NK-92 treated with Interleukin-12 subunit alpha and Interleukin-12 subunit beta, amount 100 ng/mL, for 24 hours (cell line): Measurements from ENCODE around the gene PDGFB.

Experiments
- DNase-seq: peaks from one replicate; lab custom pipeline; 2025; lab: John Stamatoyannopoulos, UW

PDGFB gene

GRCh38 chr22:39240831-39241793, 3.7 kb downstream of the PDGFB start:
- no peak for DNase-seq

DNA sequence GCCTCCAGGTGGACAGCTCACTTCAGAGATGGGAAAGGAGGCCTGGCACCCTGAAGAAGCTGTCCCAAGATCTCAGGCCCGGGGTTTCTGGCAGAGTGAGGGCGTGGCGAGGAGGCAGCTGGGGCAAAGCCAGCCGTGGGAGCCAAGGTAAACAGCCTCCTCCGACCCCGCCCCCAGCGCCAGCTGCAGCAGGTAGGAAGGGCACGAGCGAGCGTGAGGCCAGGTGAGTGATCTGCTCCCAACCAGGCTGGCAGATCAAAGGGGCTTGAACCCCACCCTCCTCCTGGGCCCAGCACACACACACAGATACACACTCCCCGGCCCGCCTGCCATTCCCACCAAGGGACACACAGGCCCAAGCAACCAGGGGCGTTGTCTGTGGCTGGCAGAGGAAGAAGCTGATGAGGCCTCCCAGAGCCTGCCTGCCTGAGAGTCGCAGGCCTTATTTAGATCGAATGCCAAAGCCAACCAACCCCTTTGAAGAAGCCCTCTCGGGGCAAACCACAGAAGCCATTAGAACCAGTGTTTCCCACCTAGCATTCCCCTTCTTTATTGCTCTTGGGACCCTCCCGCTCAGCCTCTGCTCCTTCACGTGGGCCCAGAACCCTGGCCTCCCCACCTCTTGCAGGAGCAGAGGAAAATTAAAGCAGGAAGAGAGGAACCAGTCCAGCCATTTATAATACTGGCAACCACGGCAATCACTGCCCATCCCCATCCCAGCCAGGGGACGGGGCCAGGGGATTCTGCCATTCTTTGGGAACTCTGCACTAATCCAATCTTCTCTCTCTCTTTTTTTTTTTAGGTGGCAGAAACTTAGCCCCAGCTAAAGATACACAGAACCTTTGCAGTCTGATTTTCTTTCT, 5.0 kb downstream of the PDGFB start:
- no peak for DNase-seq

- no peak for DNase-seq
Measured at GRCh38 chr22:39238966-39239505, 5.7 kb downstream of the PDGFB start.

GRCh38 chr22:39238561-39238960, 6.2 kb downstream of the PDGFB start:
- no peak for DNase-seq

DNA sequence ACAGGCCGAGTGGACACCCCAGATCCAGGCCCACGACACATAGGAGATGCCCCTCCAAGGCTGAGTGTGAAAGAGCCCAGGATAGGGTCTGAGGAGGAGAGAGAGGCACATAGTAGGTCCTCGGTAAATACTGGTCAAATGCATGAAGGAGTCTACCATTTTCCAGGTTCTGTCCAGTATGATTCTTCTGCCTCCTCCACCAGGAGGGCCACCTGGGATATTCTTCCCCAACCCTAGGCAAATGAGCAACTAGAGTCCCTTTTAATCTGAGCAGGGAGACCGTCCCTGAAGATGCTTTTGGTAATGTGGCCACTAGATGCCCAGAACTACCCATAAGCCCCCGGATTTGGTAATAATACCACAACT, 6.7 kb downstream of the PDGFB start:
- DNase-seq: no peak

- no peak for DNase-seq
Measured at GRCh38 chr22:39237318-39238100, 7.3 kb downstream of the PDGFB start.

DNA sequence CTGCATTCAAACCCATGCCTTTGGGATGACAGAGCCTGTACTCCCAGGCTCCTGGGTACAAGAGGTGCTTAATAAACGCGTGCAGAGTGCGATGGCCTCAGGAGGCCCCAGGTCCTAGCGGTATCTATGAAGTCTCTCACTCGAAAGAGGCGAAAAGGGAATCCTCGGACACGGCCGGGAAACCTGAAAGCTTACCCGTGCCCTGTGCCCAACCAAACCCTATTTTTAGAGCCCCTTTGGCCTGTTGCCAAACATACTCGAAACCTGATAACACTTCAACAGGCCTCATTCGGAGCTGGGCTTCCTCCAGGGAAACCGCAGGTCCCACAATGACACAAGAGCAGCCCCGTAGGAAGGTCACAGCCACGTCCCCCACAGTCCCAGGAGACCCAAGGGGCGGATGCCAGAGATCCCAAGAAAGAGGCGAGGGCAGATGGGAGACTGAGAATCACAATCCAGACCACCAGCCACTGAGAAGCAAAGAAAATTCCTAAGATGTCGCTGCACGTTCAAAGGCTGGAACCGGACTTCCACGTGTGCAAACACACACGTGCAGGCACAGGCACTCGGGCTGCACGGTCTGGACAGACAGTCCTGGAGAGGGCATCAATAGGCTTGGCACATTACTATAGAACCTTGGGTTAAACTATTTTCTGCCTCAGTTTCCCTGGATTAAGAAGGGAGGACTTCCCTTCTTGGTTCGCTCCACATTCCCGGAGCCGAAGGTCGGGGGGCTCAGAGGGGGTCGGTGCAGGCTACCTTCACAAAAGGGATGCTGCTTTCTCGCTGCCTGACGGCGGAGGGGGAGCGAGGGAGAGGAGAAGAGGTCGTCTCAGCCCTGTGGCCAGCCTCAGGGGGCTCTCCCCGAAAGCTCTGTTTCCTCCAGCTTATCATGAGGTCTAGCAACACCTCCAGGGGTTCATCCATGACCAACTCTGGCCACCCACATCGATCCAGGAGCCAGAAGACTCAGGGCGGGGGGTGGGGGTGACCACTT, 8.2 kb downstream of the PDGFB start:
- DNase-seq: no peak

GRCh38 chr22:39234867-39235687, 9.7 kb downstream of the PDGFB start:
- DNase-seq: no peak

DNA sequence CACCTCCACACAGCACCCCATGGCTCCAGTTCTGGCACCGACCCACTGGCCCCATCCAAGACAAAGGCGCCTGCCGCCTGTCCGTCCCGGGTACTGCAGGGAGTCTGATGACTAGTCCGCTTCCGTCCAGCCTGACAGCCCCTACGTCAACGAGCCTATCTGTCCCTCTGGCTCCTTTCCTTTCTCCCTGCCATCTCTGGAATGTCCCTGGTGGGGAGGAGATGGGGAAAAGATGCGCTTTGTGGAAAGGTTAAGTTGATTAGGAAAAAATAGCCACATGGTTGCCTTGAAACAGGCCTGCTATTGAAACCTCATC, 10.4 kb downstream of the PDGFB start:
- DNase-seq: no peak

DNA sequence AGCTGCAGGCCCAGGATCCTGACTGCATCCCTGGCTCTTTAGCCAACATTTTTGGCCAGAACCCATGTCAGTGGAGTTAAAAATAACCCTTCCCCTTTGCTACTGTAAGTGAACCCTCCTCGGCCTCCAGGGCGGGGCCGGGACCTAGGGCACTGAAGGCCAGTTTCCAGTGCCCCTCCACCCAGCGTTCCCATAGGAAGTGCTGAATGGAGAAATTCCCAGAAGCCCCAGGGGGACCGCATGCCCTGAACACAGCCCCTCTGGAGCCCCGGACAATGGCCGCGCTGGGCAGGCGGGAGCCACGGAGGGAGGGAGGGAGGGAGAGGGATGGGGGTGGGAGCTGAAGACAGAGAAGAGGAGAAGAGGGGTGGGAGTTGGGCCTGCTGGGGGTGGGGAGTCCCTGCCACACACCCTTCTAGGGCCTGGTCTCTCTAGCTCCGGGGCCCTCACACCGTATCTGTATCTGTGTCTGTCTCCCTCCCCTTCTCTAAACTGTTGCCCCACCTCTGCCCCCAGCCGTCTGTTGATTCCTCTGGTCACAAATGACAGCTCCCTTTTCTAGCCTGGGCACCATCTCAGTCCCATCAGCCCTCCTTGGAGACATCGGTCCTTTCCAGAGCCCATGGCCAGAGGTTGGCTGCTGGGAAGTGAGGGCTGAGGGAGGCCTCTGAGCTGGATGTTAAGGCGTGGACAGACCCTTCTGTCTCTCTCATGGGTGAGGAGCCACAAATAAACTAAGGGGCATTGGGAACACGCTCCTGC, 10.9 kb downstream of the PDGFB start:
- no peak for DNase-seq

- no peak for DNase-seq
Measured at GRCh38 chr22:39232806-39233709, 11.7 kb downstream of the PDGFB start.

DNA sequence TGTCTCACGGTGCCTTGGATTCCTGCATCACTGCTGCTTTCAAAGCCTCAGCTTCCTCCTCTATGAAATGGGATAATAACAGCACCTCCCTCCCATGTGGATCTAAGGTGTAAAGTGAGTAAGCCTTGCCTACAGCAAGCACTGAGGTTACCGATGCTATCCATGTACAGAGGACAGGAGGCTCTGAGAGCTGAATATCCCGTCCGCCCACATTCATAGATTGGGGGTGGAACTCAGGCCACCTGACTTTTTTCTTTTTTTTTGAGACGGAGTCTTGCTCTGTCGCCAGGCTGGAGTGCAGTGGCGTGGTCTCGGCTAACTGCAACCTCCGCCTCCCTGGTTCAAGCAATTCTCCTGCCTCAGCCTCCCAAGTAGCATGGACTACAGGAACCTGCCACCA, 12.5 kb downstream of the PDGFB start:
- no peak for DNase-seq

GRCh38 chr22:39231197-39231950, 13.4 kb downstream of the PDGFB start:
- no peak for DNase-seq

DNA sequence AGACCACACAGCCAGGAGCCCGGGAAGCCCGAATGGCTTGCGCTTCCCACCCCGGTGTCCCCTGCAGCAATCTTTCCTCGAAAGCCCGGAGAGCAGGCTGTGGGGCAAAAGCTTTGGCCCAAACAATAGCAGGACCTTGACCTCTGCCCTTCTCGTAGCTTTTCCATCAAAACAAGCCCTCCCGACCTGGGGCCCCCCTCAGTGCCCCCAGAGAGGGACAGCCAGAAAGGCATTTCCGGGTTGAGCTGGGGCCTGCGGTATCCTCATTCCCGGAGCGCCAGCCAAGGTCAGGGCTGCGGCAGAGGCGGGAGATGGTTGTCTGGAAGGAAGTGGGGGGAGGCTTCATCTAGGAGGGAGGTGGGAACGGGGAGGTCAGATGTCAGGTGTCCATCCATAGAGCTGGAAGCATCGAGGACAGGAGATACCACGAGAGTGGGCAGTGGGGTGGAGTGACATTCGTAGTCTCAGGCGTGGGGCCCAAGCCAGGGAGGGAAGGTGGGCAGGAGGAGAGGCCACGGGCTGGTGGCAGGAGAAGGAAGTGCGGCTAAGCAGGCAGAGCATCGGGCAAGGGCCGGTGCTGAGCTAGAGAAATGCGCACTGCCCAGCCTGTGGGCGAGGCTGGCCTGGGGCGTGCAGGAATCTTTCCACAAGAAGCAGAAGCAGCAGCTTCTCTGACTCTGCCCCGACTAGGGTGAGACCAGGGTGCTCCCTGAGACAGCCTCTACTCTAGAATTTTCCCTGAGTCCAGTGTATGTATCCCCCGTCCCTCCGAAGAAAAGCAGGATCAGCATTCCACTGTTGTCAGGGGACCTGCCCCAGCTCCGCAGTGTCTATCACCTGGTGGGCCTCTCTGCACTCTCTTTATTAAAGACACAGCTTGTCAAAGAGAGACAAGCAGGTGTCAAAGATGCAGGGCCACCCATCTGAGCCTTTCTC, 14.3 kb downstream of the PDGFB start:
- DNase-seq: no peak

DNA sequence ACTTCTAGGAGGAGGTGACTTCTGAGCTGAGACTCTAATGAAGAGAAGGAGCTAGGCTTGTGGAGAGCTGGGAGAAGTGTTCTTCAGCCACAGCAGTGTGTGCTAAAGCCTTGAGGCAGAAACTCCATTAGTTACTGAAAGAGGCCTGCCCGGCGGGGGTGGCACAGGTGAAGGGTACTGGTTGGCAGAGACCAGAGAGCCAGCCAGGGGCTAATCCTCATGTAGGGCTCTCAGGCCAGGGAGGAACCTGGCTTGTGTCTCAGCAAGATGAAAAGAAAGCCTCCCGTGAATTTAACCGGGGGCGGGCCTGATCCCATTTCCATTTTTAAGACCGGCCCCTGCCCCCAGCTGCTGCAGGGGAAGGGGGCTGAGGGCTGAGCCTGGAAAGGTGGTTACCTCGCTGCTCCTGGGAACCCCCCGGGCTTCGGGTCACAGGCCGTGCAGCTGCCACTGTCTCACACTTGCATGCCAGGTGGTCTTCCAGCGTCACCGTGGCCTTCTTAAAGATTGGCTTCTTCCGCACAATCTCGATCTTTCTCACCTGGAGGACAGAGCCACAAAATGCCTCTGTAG, 15.0 kb downstream of the PDGFB start:
- no peak for DNase-seq

DNA sequence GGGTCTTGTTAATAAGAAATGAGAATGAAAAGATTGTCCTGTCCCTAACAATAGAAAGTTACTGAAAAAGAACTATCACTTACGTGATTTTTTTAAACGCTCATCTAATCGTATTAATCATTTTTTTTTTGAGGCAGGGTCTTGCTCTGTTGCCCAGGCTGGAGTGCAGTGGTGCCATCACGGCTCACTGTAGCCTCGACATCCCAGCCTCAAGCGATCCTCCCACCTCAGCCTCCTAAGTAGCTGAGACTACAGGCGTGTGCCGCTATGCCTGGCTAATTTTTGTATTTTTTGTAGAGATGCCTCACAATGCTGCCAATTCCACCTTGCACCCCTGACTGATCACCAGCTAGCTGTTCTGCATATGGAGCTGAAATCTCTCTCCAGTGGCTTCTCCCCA, 15.7 kb downstream of the PDGFB start:
- DNase-seq: no peak
